Measurements from ENCODE around the gene CYP2E1. TPM values are rescaled to one million over a fixed set of nuclear protein-coding genes. Genes with fewer than 3 reads are reported as not detected.
"Not testable (repeated sequence)": the region's sequence is repeated elsewhere in the genome, so short reads cannot be mapped to it uniquely, and the experiment has no call there.

Gene CYP2E1
- total and polyA plus RNA-seq, 10 of the 15 experiments (the other 5 are each of a cell fraction or from before 2014, with no cell fraction given): 0.09 to 1.9 (median 0.28) TPM; not detected in 3

DNA sequence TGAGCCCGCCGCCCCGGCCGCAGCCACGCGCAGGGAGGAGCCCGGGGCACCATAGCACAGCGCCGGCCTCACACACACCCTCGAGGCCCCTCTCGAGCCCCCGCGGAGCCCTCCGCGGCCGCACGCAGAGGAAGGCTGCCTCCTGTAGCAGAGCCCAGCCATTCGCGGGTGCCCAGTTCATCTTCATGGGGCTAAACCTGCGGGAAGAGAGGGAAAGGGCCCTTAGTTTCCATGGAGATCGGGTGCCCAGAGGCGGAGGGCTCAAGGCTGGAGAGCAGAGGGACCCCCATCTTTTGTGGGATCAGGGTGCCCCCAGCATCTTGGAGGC, 41.1 kb downstream of the CYP2E1 start (continued):
- TF ChIP-seq, protein P1, sequence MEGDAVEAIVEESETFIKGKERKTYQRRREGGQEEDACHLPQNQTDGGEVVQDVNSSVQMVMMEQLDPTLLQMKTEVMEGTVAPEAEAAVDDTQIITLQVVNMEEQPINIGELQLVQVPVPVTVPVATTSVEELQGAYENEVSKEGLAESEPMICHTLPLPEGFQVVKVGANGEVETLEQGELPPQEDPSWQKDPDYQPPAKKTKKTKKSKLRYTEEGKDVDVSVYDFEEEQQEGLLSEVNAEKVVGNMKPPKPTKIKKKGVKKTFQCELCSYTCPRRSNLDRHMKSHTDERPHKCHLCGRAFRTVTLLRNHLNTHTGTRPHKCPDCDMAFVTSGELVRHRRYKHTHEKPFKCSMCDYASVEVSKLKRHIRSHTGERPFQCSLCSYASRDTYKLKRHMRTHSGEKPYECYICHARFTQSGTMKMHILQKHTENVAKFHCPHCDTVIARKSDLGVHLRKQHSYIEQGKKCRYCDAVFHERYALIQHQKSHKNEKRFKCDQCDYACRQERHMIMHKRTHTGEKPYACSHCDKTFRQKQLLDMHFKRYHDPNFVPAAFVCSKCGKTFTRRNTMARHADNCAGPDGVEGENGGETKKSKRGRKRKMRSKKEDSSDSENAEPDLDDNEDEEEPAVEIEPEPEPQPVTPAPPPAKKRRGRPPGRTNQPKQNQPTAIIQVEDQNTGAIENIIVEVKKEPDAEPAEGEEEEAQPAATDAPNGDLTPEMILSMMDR (IDR thresholded peaks at IDR 0.05 in 2 of 3, conservative IDR thresholded peaks at IDR 0.05 in 1 of 3; ENCODE audit: control insufficient read depth in 2 of 3, extremely low read depth in 1 of 3, insufficient read depth in 1 of 3, low read depth in 3 of 3, low read length in 3 of 3): no peak
- TF ChIP-seq, protein P2, sequence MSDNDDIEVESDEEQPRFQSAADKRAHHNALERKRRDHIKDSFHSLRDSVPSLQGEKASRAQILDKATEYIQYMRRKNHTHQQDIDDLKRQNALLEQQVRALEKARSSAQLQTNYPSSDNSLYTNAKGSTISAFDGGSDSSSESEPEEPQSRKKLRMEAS (IDR thresholded peaks at IDR 0.05; ENCODE audit: low read depth, low read length): no peak

DNA sequence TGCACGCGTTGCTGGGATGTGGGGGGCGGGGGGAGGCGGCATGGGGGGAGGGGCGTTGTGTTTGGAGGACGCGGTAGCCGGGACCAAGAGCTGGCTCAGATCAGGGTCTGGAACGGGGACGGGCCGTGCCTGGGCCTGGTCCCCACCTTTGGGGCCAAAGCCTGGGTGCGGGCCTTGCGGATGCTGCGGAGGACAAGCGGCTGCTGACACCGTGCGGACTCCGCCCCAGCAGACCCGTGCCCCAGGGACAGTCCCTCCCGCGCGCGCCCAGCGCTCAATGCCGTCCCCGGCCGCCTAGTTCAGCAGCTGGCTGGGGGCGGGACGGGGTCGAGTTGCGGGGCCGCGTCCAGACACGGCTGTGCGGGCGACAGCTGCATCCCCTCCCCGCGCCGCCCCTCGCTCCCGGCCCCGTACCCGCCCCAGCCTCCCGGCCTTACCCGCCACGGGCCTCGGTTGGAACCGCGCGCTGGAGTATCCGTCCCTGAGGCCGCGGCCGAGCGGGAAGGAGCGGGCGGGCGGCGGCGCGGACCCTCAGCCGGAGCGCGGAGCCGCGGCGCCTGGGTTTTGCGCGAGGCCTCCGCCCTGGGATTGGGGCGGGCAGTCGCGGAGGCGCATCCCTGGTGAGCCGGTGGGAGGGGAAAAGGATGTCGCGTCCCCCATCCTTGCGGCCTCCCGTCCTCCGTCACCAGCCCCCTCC, 41.8 kb downstream of the CYP2E1 start:
- H3K27ac ChIP-seq (ENCODE audit: control insufficient read depth, insufficient read depth); H3K36me3 ChIP-seq (ENCODE audit: control insufficient read depth in 2 of 2, insufficient read depth in 2 of 2, low read length in 1 of 2); H4K20me1 ChIP-seq (ENCODE audit: control insufficient read depth, insufficient read depth); H2AFZ ChIP-seq (ENCODE audit: control insufficient read depth, low read depth, low read length); RAD21 ChIA-PET (ENCODE audit: unreplicated experiment); DNase-seq (ENCODE audit: low read depth, low spot score); H3K27me3 ChIP-seq (replicated peaks in 1 of 2; ENCODE audit: control insufficient read depth in 2 of 2, insufficient read depth in 2 of 2, low read length in 1 of 2); in situ Hi-C loops (cut with MboI); FAIRE-seq; CTCF ChIA-PET; SMC1A ChIA-PET (ENCODE audit: uncharacterized antibody, unreplicated experiment); H3K4me1 ChIP-seq (ENCODE audit: control insufficient read depth, insufficient read depth, low read length); H3K4me2 ChIP-seq (ENCODE audit: control insufficient read depth, insufficient read depth); POLR2A ChIA-PET; intact Hi-C loops (cut with micrococcal nuclease; ENCODE audit: unreplicated experiment); H3K4me3 ChIP-seq; H3K79me2 ChIP-seq (ENCODE audit: control insufficient read depth, insufficient read depth, low read length); H3K9ac ChIP-seq (ENCODE audit: control insufficient read depth, insufficient read depth, low read length); BruUV-seq (replicated peaks); H3K9me3 ChIP-seq (replicated peaks; ENCODE audit: control insufficient read depth, insufficient read depth, low read length): not testable (repeated sequence)
- WGBS (ENCODE audit: insufficient coverage, insufficient replicate concordance, low lambda C conversion rate, missing lambda C conversion rate): 36% methylated on average over 8 of the region's 80 CpGs
- ATAC-seq: peak; percentile 51

DNA sequence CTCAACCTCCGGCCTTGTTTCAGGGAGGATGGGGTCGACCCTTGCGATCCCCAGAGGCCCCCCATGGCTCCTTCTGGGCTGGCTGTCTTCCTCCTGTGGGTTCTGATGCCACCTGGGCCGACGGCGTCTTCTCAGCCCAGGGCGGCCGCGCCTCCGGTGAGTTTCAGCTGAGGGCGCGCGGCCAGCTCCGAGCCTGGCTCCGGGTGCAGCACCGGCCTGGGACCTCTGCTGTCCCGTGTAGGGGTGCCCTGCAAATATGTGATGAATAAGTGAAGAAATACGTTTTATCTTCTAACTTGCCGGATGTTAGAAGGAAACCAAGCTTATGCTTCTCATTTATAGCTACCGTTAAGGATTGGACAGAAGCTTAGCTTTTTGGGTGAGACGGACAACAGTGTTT, 42.6 kb downstream of the CYP2E1 start:
- H3K9ac ChIP-seq (ENCODE audit: control insufficient read depth, insufficient read depth, low read length); H3K4me2 ChIP-seq (ENCODE audit: control insufficient read depth, insufficient read depth); SMC1A ChIA-PET (ENCODE audit: uncharacterized antibody, unreplicated experiment); H3K27me3 ChIP-seq (replicated peaks in 1 of 2; ENCODE audit: control insufficient read depth in 2 of 2, insufficient read depth in 2 of 2, low read length in 1 of 2); RAD21 ChIA-PET (ENCODE audit: unreplicated experiment); CTCF ChIA-PET; H3K79me2 ChIP-seq (ENCODE audit: control insufficient read depth, insufficient read depth, low read length); intact Hi-C loops (cut with micrococcal nuclease; ENCODE audit: unreplicated experiment); H3K27ac ChIP-seq (ENCODE audit: control insufficient read depth, insufficient read depth); DNase-seq (ENCODE audit: low read depth, low spot score); H4K20me1 ChIP-seq (ENCODE audit: control insufficient read depth, insufficient read depth); POLR2A ChIA-PET; ATAC-seq; H3K4me1 ChIP-seq (ENCODE audit: control insufficient read depth, insufficient read depth, low read length); H3K9me3 ChIP-seq (replicated peaks; ENCODE audit: control insufficient read depth, insufficient read depth, low read length); H2AFZ ChIP-seq (ENCODE audit: control insufficient read depth, low read depth, low read length); BruUV-seq (replicated peaks); H3K4me3 ChIP-seq; H3K36me3 ChIP-seq (ENCODE audit: control insufficient read depth in 2 of 2, insufficient read depth in 2 of 2, low read length in 1 of 2); FAIRE-seq: not testable (repeated sequence)
- in situ Hi-C loops (cut with MboI): loop anchor here (5.0 kb wide), 1 partner anchor 148 kb away; the partner anchor contains the start of gene SPRN
- 86% methylated on average over 12 of the region's 21 CpGs for whole genome bisulfite sequencing (ENCODE audit: insufficient coverage, insufficient replicate concordance, low lambda C conversion rate, missing lambda C conversion rate)

DNA sequence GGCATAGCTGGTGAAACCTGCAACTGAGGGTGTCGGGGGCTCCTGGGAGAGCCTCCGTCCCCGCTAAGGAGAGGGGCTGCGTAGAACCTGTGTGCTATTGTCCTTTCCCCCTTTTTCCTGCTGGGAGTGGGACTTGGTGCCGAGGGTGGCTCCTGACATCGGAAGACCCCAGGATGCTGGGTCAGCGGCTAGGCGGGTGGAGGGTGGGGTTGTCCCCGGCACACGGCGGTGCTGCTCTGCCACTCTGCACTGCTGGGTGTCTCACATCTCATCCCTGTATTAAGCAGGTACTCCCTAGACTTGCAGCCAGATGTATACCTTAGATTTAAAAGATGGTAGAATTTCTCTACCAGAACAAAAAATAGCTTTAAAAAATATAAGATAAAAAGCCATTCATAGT, 44.9 kb downstream of the CYP2E1 start:
- ATAC-seq; RAD21 ChIA-PET (ENCODE audit: unreplicated experiment); H4K20me1 ChIP-seq (ENCODE audit: control insufficient read depth, insufficient read depth); H3K27ac ChIP-seq (ENCODE audit: control insufficient read depth, insufficient read depth); H3K4me3 ChIP-seq; BruUV-seq (replicated peaks); DNase-seq (ENCODE audit: low read depth, low spot score); H3K4me2 ChIP-seq (ENCODE audit: control insufficient read depth, insufficient read depth); H3K36me3 ChIP-seq (ENCODE audit: control insufficient read depth in 2 of 2, insufficient read depth in 2 of 2, low read length in 1 of 2); H3K4me1 ChIP-seq (ENCODE audit: control insufficient read depth, insufficient read depth, low read length); H2AFZ ChIP-seq (ENCODE audit: control insufficient read depth, low read depth, low read length); H3K9ac ChIP-seq (ENCODE audit: control insufficient read depth, insufficient read depth, low read length); SMC1A ChIA-PET (ENCODE audit: uncharacterized antibody, unreplicated experiment); H3K9me3 ChIP-seq (replicated peaks; ENCODE audit: control insufficient read depth, insufficient read depth, low read length); H3K27me3 ChIP-seq (replicated peaks in 1 of 2; ENCODE audit: control insufficient read depth in 2 of 2, insufficient read depth in 2 of 2, low read length in 1 of 2); FAIRE-seq; CTCF ChIA-PET; H3K79me2 ChIP-seq (ENCODE audit: control insufficient read depth, insufficient read depth, low read length); POLR2A ChIA-PET: not testable (repeated sequence)
- WGBS (ENCODE audit: insufficient coverage, insufficient replicate concordance, low lambda C conversion rate, missing lambda C conversion rate): 83% methylated on average over 11 of the region's 11 CpGs
- intact Hi-C loops (cut with micrococcal nuclease; ENCODE audit: unreplicated experiment) (loop anchor here (2.0 kb wide), 1 partner anchor 143 kb away; no protein-coding TSS in a partner anchor), in situ Hi-C loops (cut with MboI) (loop anchor here (5.0 kb wide), 1 partner anchor 150 kb away; the partner anchor contains the start of gene SPRN)

Data from GM12878 (cell line).